GM12872 (cell line): ENCODE results near the gene LDLRAD4.

Experiments used
- TF ChIP-seq, protein P1 (sequence below): IDR thresholded peaks from 3 replicates; pipeline ENCODE4 v1.5.1; 2011; ENCODE audit warnings: low read depth, mild to moderate bottlenecking, low read length, moderate library complexity; ENCODE audit not compliant: insufficient read depth

The LDLRAD4 gene

GRCh38 chr18:13546638-13547037 lies 328.1 kb downstream of the LDLRAD4 start:
- TF ChIP-seq, protein P1, sequence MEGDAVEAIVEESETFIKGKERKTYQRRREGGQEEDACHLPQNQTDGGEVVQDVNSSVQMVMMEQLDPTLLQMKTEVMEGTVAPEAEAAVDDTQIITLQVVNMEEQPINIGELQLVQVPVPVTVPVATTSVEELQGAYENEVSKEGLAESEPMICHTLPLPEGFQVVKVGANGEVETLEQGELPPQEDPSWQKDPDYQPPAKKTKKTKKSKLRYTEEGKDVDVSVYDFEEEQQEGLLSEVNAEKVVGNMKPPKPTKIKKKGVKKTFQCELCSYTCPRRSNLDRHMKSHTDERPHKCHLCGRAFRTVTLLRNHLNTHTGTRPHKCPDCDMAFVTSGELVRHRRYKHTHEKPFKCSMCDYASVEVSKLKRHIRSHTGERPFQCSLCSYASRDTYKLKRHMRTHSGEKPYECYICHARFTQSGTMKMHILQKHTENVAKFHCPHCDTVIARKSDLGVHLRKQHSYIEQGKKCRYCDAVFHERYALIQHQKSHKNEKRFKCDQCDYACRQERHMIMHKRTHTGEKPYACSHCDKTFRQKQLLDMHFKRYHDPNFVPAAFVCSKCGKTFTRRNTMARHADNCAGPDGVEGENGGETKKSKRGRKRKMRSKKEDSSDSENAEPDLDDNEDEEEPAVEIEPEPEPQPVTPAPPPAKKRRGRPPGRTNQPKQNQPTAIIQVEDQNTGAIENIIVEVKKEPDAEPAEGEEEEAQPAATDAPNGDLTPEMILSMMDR, result no peak

- TF ChIP-seq, protein P1, result no peak
These were observed 328.8 kb downstream of the LDLRAD4 start for GRCh38 chr18:13547347-13547746.

DNA sequence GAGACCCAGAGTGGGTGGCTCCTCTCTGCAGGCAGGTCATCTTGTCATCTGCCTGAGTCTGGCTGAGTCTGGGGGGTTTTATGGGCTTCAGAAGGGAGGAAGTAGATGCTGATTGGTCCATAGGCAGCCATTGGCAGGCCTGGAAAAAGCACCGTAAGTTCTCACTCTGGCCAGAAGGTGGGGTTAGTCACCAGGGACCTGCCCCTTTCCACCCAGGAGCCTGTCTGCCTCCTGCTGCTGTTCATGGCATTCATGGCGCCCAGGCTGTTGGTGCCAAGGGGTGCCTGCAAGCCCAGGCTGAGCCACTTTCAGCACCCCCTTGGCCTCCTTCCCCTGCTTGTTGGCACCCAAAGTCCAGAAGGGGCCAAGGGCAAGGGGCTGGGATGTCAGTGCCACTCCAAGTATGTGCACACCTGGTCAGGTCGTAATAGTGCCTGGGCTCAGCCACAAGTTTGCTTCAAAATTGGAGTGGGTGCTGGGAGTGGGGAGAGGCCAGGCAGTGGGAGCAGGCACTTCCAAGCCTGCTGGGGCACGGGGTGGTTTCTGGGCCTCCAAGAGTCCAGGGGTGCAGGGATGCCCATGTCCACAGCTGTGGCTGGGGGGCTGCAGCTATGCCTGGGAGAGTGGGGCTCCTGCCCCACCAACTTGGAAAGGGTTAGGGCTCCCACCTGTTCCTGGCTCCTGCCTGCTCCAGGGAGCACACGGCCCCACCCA lies 329.7 kb downstream of the LDLRAD4 start:
- TF ChIP-seq, protein P1, result peak; percentile 11; the same call in 1 of the 3 replicates

- TF ChIP-seq, protein P1, result no peak
These were observed 330.7 kb downstream of the LDLRAD4 start for GRCh38 chr18:13548966-13549879.

DNA sequence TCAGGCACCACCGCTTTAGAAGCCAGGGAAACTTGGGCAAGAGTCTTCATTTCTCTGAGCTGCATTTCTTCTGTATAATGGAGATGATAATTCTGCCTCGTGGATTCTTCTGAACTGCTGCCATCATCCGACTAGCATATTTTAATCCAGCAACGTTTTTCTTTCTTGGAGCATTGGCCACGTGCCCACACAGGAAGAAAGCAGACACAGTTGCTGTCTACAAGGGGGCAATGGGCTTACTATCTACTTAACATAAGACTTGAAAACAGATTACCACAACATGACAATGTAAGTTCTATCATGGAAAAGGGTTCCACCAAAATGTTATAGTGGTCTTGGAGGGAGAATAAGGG lies 331.3 kb downstream of the LDLRAD4 start:
- TF ChIP-seq, protein P1, result no peak

DNA sequence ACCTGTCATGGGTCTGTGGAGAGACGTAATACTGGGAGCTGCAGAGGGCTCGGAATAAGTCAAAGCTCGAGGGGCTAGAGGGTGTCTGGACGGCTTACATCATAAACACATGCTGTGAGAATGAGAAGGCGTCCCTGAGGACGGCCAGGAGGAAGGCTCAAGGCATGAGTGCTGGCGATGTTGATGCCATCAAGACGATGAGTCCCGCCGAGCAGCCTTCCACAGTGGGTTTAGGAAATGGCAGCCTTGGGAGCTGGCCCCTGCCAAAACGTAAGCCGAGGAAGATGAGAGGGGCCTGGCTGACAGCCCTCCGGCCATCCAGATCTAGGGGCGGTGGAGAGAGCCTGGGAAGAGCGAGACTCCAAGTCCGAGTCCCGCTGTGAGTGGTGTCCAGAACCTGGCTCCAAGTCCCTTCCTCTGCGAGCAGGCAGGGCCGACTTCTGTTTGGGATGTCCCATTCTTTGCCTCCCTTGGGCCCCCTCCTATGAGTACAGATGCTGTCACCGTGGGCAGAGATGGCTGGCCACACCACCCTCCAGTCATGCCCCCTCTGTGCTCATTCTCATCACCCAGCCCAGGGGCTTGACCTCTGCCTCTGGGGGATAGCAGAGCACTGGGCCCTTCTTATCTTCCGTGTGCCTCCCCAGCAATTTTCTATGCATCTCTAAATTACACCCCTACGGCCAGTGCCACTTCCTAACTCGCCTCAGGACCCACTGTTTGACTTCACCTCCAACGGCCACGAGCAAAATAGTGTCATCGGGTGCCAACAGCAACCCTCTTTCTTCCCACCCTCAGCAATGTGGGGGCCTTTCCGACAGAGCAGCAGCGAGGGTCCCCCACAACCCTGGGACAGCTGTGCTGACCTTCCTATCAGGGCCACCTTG lies 332.1 kb downstream of the LDLRAD4 start:
- TF ChIP-seq, protein P1, result no peak

DNA sequence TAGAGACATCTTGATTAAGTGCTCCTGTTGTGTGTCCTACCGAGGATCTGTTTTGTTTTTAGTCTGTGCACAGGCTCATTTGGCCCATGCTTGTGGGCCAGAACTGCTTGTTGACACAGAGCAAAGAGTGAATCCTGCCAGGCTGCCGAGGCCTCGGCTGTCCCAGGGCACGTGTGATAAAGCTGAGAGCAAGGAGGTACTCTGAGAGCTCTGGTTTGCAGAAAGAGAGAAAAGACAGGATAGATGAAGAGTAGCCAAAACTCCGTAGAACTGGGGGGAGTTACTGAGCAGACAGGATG lies 332.7 kb downstream of the LDLRAD4 start:
- TF ChIP-seq, protein P1, result no peak
